Activated T-cell treated with anti-CD3 and anti-CD28 coated beads, Interleukin-2, amount 50 U/mL, for 4 hours (primary cell): Measurements from ENCODE around the gene KRAS. TPM values are rescaled to one million over a fixed set of nuclear protein-coding genes. Genes with fewer than 3 reads are reported as not detected.

Experiments used
- total RNA-seq, 3 donors: library from RNA; stranded (reverse); gene quantifications; one replicate each; pipeline ENCODE4 v1.2.1, GENCODE V29; 2021

The KRAS gene
- total RNA-seq, 3 donors from 2014 or later = 15.4 to 18.3 (median 16.5) TPM

Other genes starting within 250 kb of the KRAS start
- gene DNAI7, start 55.8 kb downstream of the KRAS start, total RNA-seq = not detected
- 10 to 100 TPM; 10.5 to 11.7 (median 11.4) TPM for gene ETFRF1, start 55.7 kb downstream of the KRAS start, total RNA-seq